SK-N-SH treated with all-trans-retinoic acid at 6 μM for 48 hours (cell line): ENCODE results near the gene CA7.

Source experiments
- RARB ChIP-seq: fragments of 250-450 bp; sonication (Bioruptor Pico); IDR thresholded peaks from 2 replicates; pipeline ENCODE4 v1.8.0; 2021; ENCODE audit warnings: mild to moderate bottlenecking, moderate library complexity
- ZFP3 ChIP-seq: fragments of 250-450 bp; sonication (Bioruptor Pico); IDR thresholded peaks from 2 replicates; pipeline ENCODE4 v1.5.0; 2020; ENCODE audit warnings: mild to moderate bottlenecking, moderate library complexity
- TF ChIP-seq, protein P1 (sequence below): fragments of 250-450 bp; sonication (Bioruptor Pico); IDR thresholded peaks from 2 replicates; pipeline ENCODE4 v1.8.0; 2020; ENCODE audit warnings: mild to moderate bottlenecking, moderate library complexity, borderline replicate concordance

DNA sequence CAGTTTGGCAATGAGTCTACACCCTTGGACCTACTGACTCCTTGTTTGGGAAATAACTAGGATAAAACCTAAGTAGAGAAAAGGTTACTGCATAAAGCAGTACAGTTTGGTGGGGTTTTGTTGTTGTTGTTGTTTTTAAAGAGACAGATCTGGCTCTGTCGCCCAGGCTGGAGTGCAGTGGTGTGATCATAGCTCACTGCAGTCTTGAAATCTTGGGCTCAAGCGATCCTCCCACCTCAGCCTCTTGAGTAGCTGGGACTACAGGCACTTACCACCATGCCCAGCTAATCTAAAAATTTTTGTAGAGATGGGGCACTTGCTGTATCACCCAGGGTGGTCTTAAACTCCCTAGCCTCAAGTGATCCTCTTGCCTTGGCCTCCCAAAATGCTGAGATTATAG is 37.3 kb downstream of the CA7 start:
- TF ChIP-seq, protein P1, sequence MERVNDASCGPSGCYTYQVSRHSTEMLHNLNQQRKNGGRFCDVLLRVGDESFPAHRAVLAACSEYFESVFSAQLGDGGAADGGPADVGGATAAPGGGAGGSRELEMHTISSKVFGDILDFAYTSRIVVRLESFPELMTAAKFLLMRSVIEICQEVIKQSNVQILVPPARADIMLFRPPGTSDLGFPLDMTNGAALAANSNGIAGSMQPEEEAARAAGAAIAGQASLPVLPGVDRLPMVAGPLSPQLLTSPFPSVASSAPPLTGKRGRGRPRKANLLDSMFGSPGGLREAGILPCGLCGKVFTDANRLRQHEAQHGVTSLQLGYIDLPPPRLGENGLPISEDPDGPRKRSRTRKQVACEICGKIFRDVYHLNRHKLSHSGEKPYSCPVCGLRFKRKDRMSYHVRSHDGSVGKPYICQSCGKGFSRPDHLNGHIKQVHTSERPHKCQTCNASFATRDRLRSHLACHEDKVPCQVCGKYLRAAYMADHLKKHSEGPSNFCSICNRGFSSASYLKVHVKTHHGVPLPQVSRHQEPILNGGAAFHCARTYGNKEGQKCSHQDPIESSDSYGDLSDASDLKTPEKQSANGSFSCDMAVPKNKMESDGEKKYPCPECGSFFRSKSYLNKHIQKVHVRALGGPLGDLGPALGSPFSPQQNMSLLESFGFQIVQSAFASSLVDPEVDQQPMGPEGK, result no peak
- TF ChIP-seq RARB (CRISPR knock-in tag), result no peak
- TF ChIP-seq ZFP3 (CRISPR knock-in tag), result no peak
